Activated CD8-positive, alpha-beta memory T cell treated with anti-CD3 and anti-CD28 coated beads, Interleukin-2, amount 10 ng/mL, durations not matched to agents 7 days and 5 days (primary cell): ENCODE measurements around the gene IL15. TPM values are rescaled to one million over a fixed set of nuclear protein-coding genes. Genes with fewer than 3 reads are reported as not detected.
"Not testable (repeated sequence)": the region's sequence is repeated elsewhere in the genome, so short reads cannot be mapped to it uniquely, and the experiment has no call there.

Source experiments
- ATAC-seq: fragments of 150-1000 bp; cut with Tn5 transposase; one replicate; pipeline ENCODE4 v1.10.0; 2021; ENCODE audit warnings: moderate library complexity
- CTCF ChIA-PET: fragments of 350-600 bp; sonication (Branson Sonifier 250); formaldehyde crosslinking; loops from one replicate; lab custom pipeline; 2021; ENCODE audit warnings: antibody characterized with exemption; lab: Charles Lee
- DNase-seq: peaks from one replicate; pipeline ENCODE4 v3.0.0-alpha.2; 2020
- H3K27ac Mint-ChIP-seq: one replicate; pipeline ENCODE4 v1.8.0; 2021; ENCODE audit warnings: mild to moderate bottlenecking, mixed read lengths
- H3K27me3 Mint-ChIP-seq: one replicate; pipeline ENCODE4 v1.8.0; 2021; ENCODE audit warnings: mixed read lengths
- H3K36me3 Mint-ChIP-seq: one replicate; pipeline ENCODE4 v1.8.0; 2021; ENCODE audit warnings: mild to moderate bottlenecking, mixed read lengths
- H3K4me1 Mint-ChIP-seq: one replicate; pipeline ENCODE4 v1.8.0; 2021; ENCODE audit warnings: mixed read lengths
- H3K4me3 Mint-ChIP-seq: one replicate; pipeline ENCODE4 v1.8.0; 2021; ENCODE audit warnings: mild to moderate bottlenecking, moderate library complexity, mixed read lengths
- H3K9me3 Mint-ChIP-seq: one replicate; pipeline ENCODE4 v1.8.0; 2022; ENCODE audit warnings: low read depth, mixed read lengths
- total RNA-seq, 2 experiments: library from RNA; stranded (reverse); gene quantifications; one replicate each; pipeline ENCODE4 v1.2.3, GENCODE V29; 2021

Gene IL15
- total RNA-seq = 1 to 10 TPM; 3.4 to 4.0 TPM

GRCh38 chr4:141636082-141636770 lies at the start of gene IL15:
IL15 (plus strand) TSS chr4:141636583; CDS start chr4:141719465, 82,882 bp downstream.
- peaks cover 14% of the 10 kb centered on the region for H3K27me3 Mint-ChIP-seq
- DNase-seq (peak; percentile 83), ATAC-seq (peak; percentile 94)
- peaks cover 1% of the 10 kb centered on the region for H3K36me3 Mint-ChIP-seq
- CTCF ChIA-PET = interaction anchor here (1.2 kb wide), 1 partner anchor 18 kb away, joined by 3 read pairs; no protein-coding TSS in a partner anchor
- H3K4me1 Mint-ChIP-seq = peaks cover 25% of the 10 kb centered on the region
- H3K27ac Mint-ChIP-seq = peak within 1 kb of the TSS; percentile 87
- H3K9me3 Mint-ChIP-seq = no peaks in the 10 kb centered on the region
- peak within 1 kb of the TSS; percentile 95 for H3K4me3 Mint-ChIP-seq

GRCh38 chr4:141587897-141588296 lies 48.5 kb upstream of the IL15 start:
- H3K9me3 Mint-ChIP-seq = no peaks in the 10 kb centered on the region
- ATAC-seq = no peak
- H3K27me3 Mint-ChIP-seq = no peaks in the 10 kb centered on the region
- CTCF ChIA-PET = no interaction called here
- no peaks in the 10 kb centered on the region for H3K4me1 Mint-ChIP-seq
- no peaks in the 10 kb centered on the region for H3K36me3 Mint-ChIP-seq
- no peak overlapping the region for H3K4me3 Mint-ChIP-seq
- DNase-seq = no peak
- H3K27ac Mint-ChIP-seq = no peak overlapping the region

GRCh38 chr4:141595531-141595930 lies 40.9 kb upstream of the IL15 start:
- Mint-ChIP-seq H3K36me3 (no peaks in the 10 kb centered on the region), H3K4me3 (no peak overlapping the region), H3K4me1 (no peaks in the 10 kb centered on the region), H3K9me3 (no peaks in the 10 kb centered on the region), H3K27me3 (peaks cover 2% of the 10 kb centered on the region), H3K27ac (no peak overlapping the region)
- CTCF ChIA-PET = no interaction called here
- no peak for DNase-seq
- no peak for ATAC-seq

- peaks cover 5% of the 10 kb centered on the region for H3K36me3 Mint-ChIP-seq
- ATAC-seq = no peak
- no peaks in the 10 kb centered on the region for H3K9me3 Mint-ChIP-seq
- H3K4me3 Mint-ChIP-seq = no peak overlapping the region
- CTCF ChIA-PET = no interaction called here
- no peak for DNase-seq
- H3K4me1 Mint-ChIP-seq = peaks cover 5% of the 10 kb centered on the region
- peaks cover 9% of the 10 kb centered on the region for H3K27me3 Mint-ChIP-seq
- no peak overlapping the region for H3K27ac Mint-ChIP-seq
Observed at GRCh38 chr4:141599853-141600252, 36.5 kb upstream of the IL15 start.

- peak; percentile 81 for DNase-seq
- CTCF ChIA-PET, H3K9me3 Mint-ChIP-seq, H3K27ac Mint-ChIP-seq, H3K4me1 Mint-ChIP-seq, H3K36me3 Mint-ChIP-seq: not testable (repeated sequence)
- peak; percentile 55 for ATAC-seq
- Mint-ChIP-seq H3K27me3 (peaks cover 32% of the 10 kb centered on the region), H3K4me3 (peak overlapping the region; percentile 51)
Observed at GRCh38 chr4:141604683-141605082, 31.7 kb upstream of the IL15 start.

GRCh38 chr4:141605425-141605856 lies 30.9 kb upstream of the IL15 start:
- H3K36me3 Mint-ChIP-seq = peaks cover 7% of the 10 kb centered on the region
- peaks cover 7% of the 10 kb centered on the region for H3K4me1 Mint-ChIP-seq
- H3K27ac Mint-ChIP-seq = no peak overlapping the region
- peaks cover 34% of the 10 kb centered on the region for H3K27me3 Mint-ChIP-seq
- ATAC-seq = no peak
- DNase-seq = no peak
- H3K9me3 Mint-ChIP-seq = no peaks in the 10 kb centered on the region
- no peak overlapping the region for H3K4me3 Mint-ChIP-seq
- CTCF ChIA-PET = interaction anchor here (0.6 kb wide), 1 partner anchor 105 kb away, joined by 3 read pairs; no protein-coding TSS in a partner anchor

- CTCF ChIA-PET = interaction anchor here (1.1 kb wide), 1 partner anchor 14 kb away, joined by 3 read pairs; no protein-coding TSS in a partner anchor
- Mint-ChIP-seq H3K9me3 (no peaks in the 10 kb centered on the region), H3K27me3 (peaks cover 33% of the 10 kb centered on the region), H3K27ac (no peak overlapping the region), H3K4me3 (no peak overlapping the region), H3K36me3 (peaks cover 6% of the 10 kb centered on the region), H3K4me1 (peaks cover 7% of the 10 kb centered on the region)
- ATAC-seq = no peak
- no peak for DNase-seq
Observed at GRCh38 chr4:141609243-141609642, 27.1 kb upstream of the IL15 start.

- Mint-ChIP-seq H3K27me3 (peaks cover 33% of the 10 kb centered on the region), H3K36me3 (peaks cover 3% of the 10 kb centered on the region), H3K4me1 (no peaks in the 10 kb centered on the region), H3K4me3 (no peak overlapping the region), H3K27ac (no peak overlapping the region), H3K9me3 (no peaks in the 10 kb centered on the region)
- no peak for DNase-seq
- CTCF ChIA-PET = no interaction called here
- ATAC-seq = no peak
Observed at GRCh38 chr4:141610365-141610764, 26.0 kb upstream of the IL15 start.

GRCh38 chr4:141614878-141615586 lies 21.4 kb upstream of the IL15 start:
- ATAC-seq (no peak), DNase-seq (no peak)
- no peak overlapping the region for H3K27ac Mint-ChIP-seq
- no peaks in the 10 kb centered on the region for H3K9me3 Mint-ChIP-seq
- CTCF ChIA-PET = no interaction called here
- H3K27me3 Mint-ChIP-seq = peaks cover 12% of the 10 kb centered on the region
- H3K4me3 Mint-ChIP-seq = no peak overlapping the region
- no peaks in the 10 kb centered on the region for H3K36me3 Mint-ChIP-seq
- H3K4me1 Mint-ChIP-seq = no peaks in the 10 kb centered on the region

GRCh38 chr4:141615587-141615918 lies 20.8 kb upstream of the IL15 start:
- ATAC-seq, H3K4me1 Mint-ChIP-seq, H3K9me3 Mint-ChIP-seq, H3K27ac Mint-ChIP-seq, H3K36me3 Mint-ChIP-seq, DNase-seq, H3K4me3 Mint-ChIP-seq, CTCF ChIA-PET: not testable (repeated sequence)
- H3K27me3 Mint-ChIP-seq = peaks cover 11% of the 10 kb centered on the region

GRCh38 chr4:141620715-141621114 lies 15.7 kb upstream of the IL15 start:
- DNase-seq = no peak
- CTCF ChIA-PET = no interaction called here

GRCh38 chr4:141625023-141625422 lies 11.4 kb upstream of the IL15 start:
- Mint-ChIP-seq H3K9me3 (no peaks in the 10 kb centered on the region), H3K4me1 (no peaks in the 10 kb centered on the region), H3K27me3 (no peaks in the 10 kb centered on the region), H3K36me3 (no peaks in the 10 kb centered on the region), H3K4me3 (no peak overlapping the region), H3K27ac (no peak overlapping the region)
- DNase-seq (no peak), ATAC-seq (no peak)
- CTCF ChIA-PET = no interaction called here

More at GRCh38 chr4:141620715-141621114, 15.7 kb upstream of the IL15 start:
- Mint-ChIP-seq H3K27me3 (peaks cover 5% of the 10 kb centered on the region), H3K27ac (no peak overlapping the region), H3K36me3 (no peaks in the 10 kb centered on the region), H3K4me1 (no peaks in the 10 kb centered on the region), H3K4me3 (no peak overlapping the region), H3K9me3 (no peaks in the 10 kb centered on the region)
- ATAC-seq = no peak

GRCh38 chr4:141630854-141631253 lies 5.5 kb upstream of the IL15 start:
- CTCF ChIA-PET = no interaction called here
- Mint-ChIP-seq H3K36me3 (no peaks in the 10 kb centered on the region), H3K27me3 (peaks cover 3% of the 10 kb centered on the region), H3K9me3 (no peaks in the 10 kb centered on the region), H3K4me3 (no peak overlapping the region), H3K27ac (no peak overlapping the region), H3K4me1 (peaks cover 3% of the 10 kb centered on the region)
- DNase-seq (no peak), ATAC-seq (no peak)

GRCh38 chr4:141635736-141636081 lies 674 bp upstream of the IL15 start:
- Mint-ChIP-seq H3K36me3 (peaks cover under 1% of the 10 kb centered on the region), H3K4me3 (peak overlapping the region; percentile 95), H3K27ac (no peak overlapping the region), H3K9me3 (no peaks in the 10 kb centered on the region), H3K4me1 (peaks cover 24% of the 10 kb centered on the region), H3K27me3 (peaks cover 14% of the 10 kb centered on the region)
- no peak for ATAC-seq
- no peak for DNase-seq
- CTCF ChIA-PET = no interaction called here
